Natural killer cell (primary cell): ENCODE results near the gene RPAP3. TPM values are rescaled to one million over a fixed set of nuclear protein-coding genes. Genes with fewer than 3 reads are reported as not detected.

ENCODE experiments used
- ATAC-seq, 3 donors: fragments of 150-1000 bp in 2 of 3; fragments of 200-7000 bp in 1 of 3; cut with Tn5 transposase; 1 replicate in 1 of 3; 2 replicates in 2 of 3; pipeline ENCODE4 v1.10.0; 2021; ENCODE audit warnings: mild to moderate bottlenecking in 2 of 3, moderate library complexity in 2 of 3
- DNase-seq, 2 donors: peaks; one replicate each; pipeline versions ENCODE4 v3.0.0 to v3.0.0-alpha.2; 2013 to 2021; ENCODE audit warnings: mixed read lengths in 1 of 2
- H3K27ac ChIP-seq: one replicate; pipeline ENCODE4 v1.5.1; 2013; ENCODE audit warnings: mild to moderate bottlenecking, low read length
- H3K27me3 ChIP-seq: one replicate; pipeline ENCODE4 v1.6.1; 2013; ENCODE audit warnings: low read length; ENCODE audit not compliant: control insufficient read depth, insufficient read depth
- H3K36me3 ChIP-seq: one replicate; pipeline ENCODE4 v1.6.1; 2013; ENCODE audit warnings: low read length; ENCODE audit not compliant: control insufficient read depth, insufficient read depth
- H3K4me1 ChIP-seq: one replicate; pipeline ENCODE4 v1.6.1; 2013; ENCODE audit warnings: low read length; ENCODE audit not compliant: control insufficient read depth, insufficient read depth
- H3K4me3 ChIP-seq: one replicate; pipeline ENCODE4 v1.5.1; 2013; ENCODE audit warnings: low read length
- H3K9me3 ChIP-seq: one replicate; pipeline ENCODE4 v1.6.1; 2013; ENCODE audit warnings: low read length; ENCODE audit not compliant: control insufficient read depth, insufficient read depth
- H3K27ac Mint-ChIP-seq, 2 donors: one replicate each; pipeline ENCODE4 v1.8.0; 2022; ENCODE audit warnings: mild to moderate bottlenecking in 2 of 2, mixed read lengths in 2 of 2, moderate library complexity in 1 of 2
- H3K27me3 Mint-ChIP-seq, 2 donors: one replicate each; pipeline ENCODE4 v1.8.0; 2022; ENCODE audit warnings: low read depth in 2 of 2, mixed read lengths in 2 of 2
- H3K36me3 Mint-ChIP-seq: one replicate; pipeline ENCODE4 v1.8.0; 2022; ENCODE audit warnings: mixed read lengths
- H3K4me1 Mint-ChIP-seq, 2 donors: one replicate each; pipeline ENCODE4 v1.8.0; 2022; ENCODE audit warnings: mixed read lengths in 2 of 2
- H3K4me3 Mint-ChIP-seq: one replicate; pipeline ENCODE4 v1.8.0; 2022; ENCODE audit warnings: mild to moderate bottlenecking, moderate library complexity, mixed read lengths
- H3K9me3 Mint-ChIP-seq, 2 donors: one replicate each; pipeline ENCODE4 v1.8.0; 2022; ENCODE audit warnings: mixed read lengths in 2 of 2
- CTCF ChIP-seq: fragments of 200-600 bp; IDR thresholded peaks from one replicate; pipeline ENCODE4 v1.8.0; 2022; ENCODE audit warnings: antibody characterized with exemption
- WGBS: methylation state at CpG from one replicate; pipeline ENCODE4 v1.1.7; 2013; ENCODE audit warnings: missing lambda C conversion rate; ENCODE audit not compliant: insufficient coverage; 5-methylcytosine and 5-hydroxymethylcytosine counted together
- intact Hi-C: fragments of 100-400 bp; cut with micrococcal nuclease; formaldehyde crosslinking; loops from one replicate; pipeline ENCODE4 v1.14.2; 2022
- total RNA-seq, 4 donors: library from RNA; stranded (reverse); fragments of 120-200 nt in 1 of 4; gene quantifications; one replicate each; pipeline versions ENCODE4 v1.2.3 to v1.2.4, GENCODE V29; 2013 to 2022

RPAP3 gene
- total RNA-seq, 3 donors from 2014 or later (not counting 1 experiment from before 2014, with no cell fraction given) = 22.8 to 35.8 (median 24.8) TPM

- Mint-ChIP-seq H3K36me3 (no peaks in the 10 kb centered on the region), H3K9me3 (no peaks in the 10 kb centered on the region), H3K27ac (peak overlapping the region; percentile 46 to 54), H3K4me1 (peaks cover 17 to 38% of the 10 kb centered on the region in 2 donors), H3K4me3 (peak overlapping the region; percentile 72), H3K27me3 (peaks cover 17% of the 10 kb centered on the region in 2 donors)
- peaks cover 33% of the 10 kb centered on the region for H3K4me1 ChIP-seq
- H3K27ac ChIP-seq = peak overlapping the region; percentile 51
- WGBS = 66% methylated on average over 12 of the region's 12 CpGs
- no peaks in the 10 kb centered on the region for H3K36me3 ChIP-seq
- ATAC-seq (peak in 2 of 3 donors; percentile 31 to 39), DNase-seq (no peak)
- TF ChIP-seq CTCF = no peak
- intact Hi-C loops = no loop called here
- peaks cover 6% of the 10 kb centered on the region for H3K27me3 ChIP-seq
- H3K4me3 ChIP-seq = no peak overlapping the region
- no peaks in the 10 kb centered on the region for H3K9me3 ChIP-seq
Observed at GRCh38 chr12:47739979-47740378, 34.1 kb upstream of the RPAP3 start.

- peaks cover 33% of the 10 kb centered on the region for H3K4me1 ChIP-seq
- Mint-ChIP-seq H3K4me1 (peaks cover 17 to 38% of the 10 kb centered on the region in 2 donors), H3K27me3 (peaks cover 10 to 11% of the 10 kb centered on the region in 2 donors), H3K36me3 (no peaks in the 10 kb centered on the region), H3K4me3 (no peak overlapping the region), H3K27ac (peak overlapping the region; percentile 46 to 54), H3K9me3 (no peaks in the 10 kb centered on the region)
- no peak overlapping the region for H3K27ac ChIP-seq
- DNase-seq = no peak
- H3K36me3 ChIP-seq = no peaks in the 10 kb centered on the region
- 87% methylated on average over 3 of the region's 3 CpGs for WGBS
- H3K4me3 ChIP-seq = no peak overlapping the region
- ATAC-seq = no peak
- H3K27me3 ChIP-seq = peaks cover 6% of the 10 kb centered on the region
- TF ChIP-seq CTCF = no peak
- intact Hi-C loops = no loop called here
- H3K9me3 ChIP-seq = no peaks in the 10 kb centered on the region
Observed at GRCh38 chr12:47739297-47739696, 33.5 kb upstream of the RPAP3 start.

DNA sequence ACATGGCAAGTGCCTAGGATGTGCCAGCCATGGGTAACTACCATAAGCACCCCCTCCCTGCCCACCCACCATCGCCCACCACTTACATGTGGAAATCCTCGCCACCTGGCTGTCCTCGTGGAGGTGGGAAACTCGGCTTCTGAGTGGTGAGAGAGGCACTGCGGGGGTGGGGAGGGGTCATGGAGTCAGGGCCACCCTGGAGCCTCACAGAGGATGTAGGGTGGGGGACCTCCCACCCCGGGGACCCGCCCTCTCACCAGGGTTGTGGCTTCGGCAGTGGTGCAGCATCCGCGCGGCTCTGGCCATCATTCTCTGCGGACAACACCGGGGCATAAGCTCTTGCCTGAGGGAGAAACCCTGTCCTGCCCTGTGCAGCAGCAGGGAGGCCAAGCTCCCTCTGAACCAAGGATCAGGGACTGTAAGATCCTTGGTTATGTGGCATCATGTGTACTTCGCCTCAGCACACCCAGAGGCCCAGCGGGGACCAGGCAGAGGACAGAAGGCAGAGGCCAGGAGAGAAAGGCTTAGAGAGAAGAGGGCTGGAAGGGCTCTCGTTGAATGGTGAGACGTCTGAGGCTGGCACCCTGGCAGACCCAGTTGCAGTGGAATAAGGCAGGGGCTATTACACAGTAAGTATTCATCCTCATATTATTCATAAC lies 32.2 kb upstream of the RPAP3 start:
- Histone ChIP-seq H3K4me1 (peaks cover 33% of the 10 kb centered on the region), H3K9me3 (no peaks in the 10 kb centered on the region), H3K36me3 (no peaks in the 10 kb centered on the region), H3K27ac (no peak overlapping the region), H3K27me3 (peaks cover 3% of the 10 kb centered on the region), H3K4me3 (no peak overlapping the region)
- Mint-ChIP-seq H3K27me3 (peaks cover 1 to 4% of the 10 kb centered on the region in 2 donors), H3K4me1 (peaks cover 17 to 33% of the 10 kb centered on the region in 2 donors), H3K27ac (no peak overlapping the region), H3K36me3 (no peaks in the 10 kb centered on the region), H3K4me3 (no peak overlapping the region), H3K9me3 (no peaks in the 10 kb centered on the region)
- intact Hi-C loops = no loop called here
- no peak for TF ChIP-seq CTCF
- DNase-seq = no peak
- no peak for ATAC-seq
- WGBS = 84% methylated on average over 13 of the region's 17 CpGs
